Panc1 (cell line): ENCODE data around the gene GPSM1. TPM values are rescaled to one million over a fixed set of nuclear protein-coding genes. Genes with fewer than 3 reads are reported as not detected.

Source experiments
- ATAC-seq: fragments of 200-7000 bp; cut with Tn5 transposase; 2 replicates; pipeline ENCODE4 v1.9.1; 2020; ENCODE audit warnings: mild to moderate bottlenecking, moderate library complexity
- BruUV-seq: library from RNA; stranded (reverse); fragments of 400-500 nt; replicated peaks from 2 replicates; lab custom pipeline; 2021; lab: Mats Ljungman, UMichigan
- CTCF ChIA-PET: fragments of 300-600 bp; sonication (Branson Sonifier 250); formaldehyde crosslinking; loops from one replicate; lab custom pipeline; 2022; ENCODE audit warnings: antibody characterized with exemption; lab: Charles Lee
- POLR2A ChIA-PET: fragments of 300-600 bp; sonication (Branson Sonifier 250); formaldehyde crosslinking; loops from one replicate; lab custom pipeline; 2022; ENCODE audit warnings: antibody characterized with exemption; lab: Charles Lee
- DNase-seq: peaks from one replicate; pipeline ENCODE4 v3.0.0-alpha.2; 2010; ENCODE audit warnings: low read depth, low spot score
- H3K27ac ChIP-seq: 2 replicates; pipeline ENCODE4 v1.5.1; 2011; ENCODE audit warnings: mild to moderate bottlenecking, low read length, inconsistent platforms
- H3K27me3 ChIP-seq: fragments of 200-500 bp; sonication (Bioruptor generic); 2 replicates; pipeline ENCODE4 v1.6.0; 2014; ENCODE audit warnings: low read length, inconsistent platforms; ENCODE audit not compliant: control insufficient read depth, insufficient read depth
- H3K36me3 ChIP-seq: fragments of 200-500 bp; sonication (Bioruptor generic); 2 replicates; pipeline ENCODE4 v1.5.1; 2014; ENCODE audit warnings: inconsistent platforms, mild to moderate bottlenecking, low read length, moderate library complexity; ENCODE audit not compliant: control insufficient read depth, insufficient read depth
- H3K4me1 ChIP-seq: 2 replicates; pipeline ENCODE4 v1.5.1; 2011; ENCODE audit warnings: inconsistent platforms, mild to moderate bottlenecking, low read length, moderate library complexity; ENCODE audit not compliant: control insufficient read depth, insufficient read depth
- H3K4me3 ChIP-seq, 2 experiments: 2 replicates each; pipeline ENCODE4 v1.5.1; 2011 to 2012; ENCODE audit warnings: low read depth in 2 of 2, low read length in 2 of 2, mild to moderate bottlenecking in 2 of 2, inconsistent platforms in 1 of 2, moderate library complexity in 1 of 2
- H3K9me3 ChIP-seq: fragments of 200-500 bp; sonication (Bioruptor generic); 2 replicates; pipeline ENCODE4 v1.5.1; 2014; ENCODE audit warnings: low read depth, mild to moderate bottlenecking, inconsistent platforms, low read length, moderate library complexity; ENCODE audit not compliant: control insufficient read depth, insufficient read depth
- POLR2AphosphoS5 ChIP-seq: IDR thresholded peaks from 2 replicates; pipeline ENCODE4 v1.6.1; 2012; ENCODE audit warnings: mild to moderate bottlenecking, low read depth, low read length, moderate library complexity
- SIN3A ChIP-seq: IDR thresholded peaks from 2 replicates; pipeline ENCODE4 v1.6.1; 2012; ENCODE audit warnings: low read depth, mild to moderate bottlenecking, low read length, moderate library complexity, borderline replicate concordance; ENCODE audit not compliant: insufficient read depth
- TCF7L2 ChIP-seq: IDR thresholded peaks from 2 replicates; pipeline ENCODE4 v1.6.1; 2011; ENCODE audit warnings: mild to moderate bottlenecking, low read depth, low read length, inconsistent platforms
- in situ Hi-C: cut with HindIII; loops from 2 replicates; pipeline ENCODE4 v1.10.0; 2016; ENCODE audit warnings: low sequenced_read_pairs, low pct_unique_long_range_greater_than_20kb
- intact Hi-C: fragments of 100-400 bp; cut with micrococcal nuclease; formaldehyde crosslinking; loops from one replicate; pipeline ENCODE4 v1.10.0; 2022; ENCODE audit not compliant: unreplicated experiment
- total RNA-seq: library from RNA; stranded (reverse); gene quantifications from one replicate; pipeline ENCODE4 v1.2.1, GENCODE V29; 2021; ENCODE audit not compliant: unreplicated experiment
- TF ChIP-seq, protein P1 (sequence below): fragments of 450-650 bp; IDR thresholded peaks from 2 replicates; pipeline ENCODE4 v1.5.1; 2017; ENCODE audit warnings: mild to moderate bottlenecking
- TF ChIP-seq, protein P2 (sequence below), 2 experiments: IDR thresholded peaks; 2 replicates each; pipeline ENCODE4 v1.6.1; 2011 to 2012; ENCODE audit warnings: low read depth in 2 of 2, control low read depth in 1 of 2, low read length in 1 of 2, mild to moderate bottlenecking in 1 of 2, moderate library complexity in 1 of 2; ENCODE audit not compliant: insufficient read depth in 1 of 2

GPSM1 gene
- total RNA-seq, 1 experiment from 2014 or later: 14.2 TPM

DNA sequence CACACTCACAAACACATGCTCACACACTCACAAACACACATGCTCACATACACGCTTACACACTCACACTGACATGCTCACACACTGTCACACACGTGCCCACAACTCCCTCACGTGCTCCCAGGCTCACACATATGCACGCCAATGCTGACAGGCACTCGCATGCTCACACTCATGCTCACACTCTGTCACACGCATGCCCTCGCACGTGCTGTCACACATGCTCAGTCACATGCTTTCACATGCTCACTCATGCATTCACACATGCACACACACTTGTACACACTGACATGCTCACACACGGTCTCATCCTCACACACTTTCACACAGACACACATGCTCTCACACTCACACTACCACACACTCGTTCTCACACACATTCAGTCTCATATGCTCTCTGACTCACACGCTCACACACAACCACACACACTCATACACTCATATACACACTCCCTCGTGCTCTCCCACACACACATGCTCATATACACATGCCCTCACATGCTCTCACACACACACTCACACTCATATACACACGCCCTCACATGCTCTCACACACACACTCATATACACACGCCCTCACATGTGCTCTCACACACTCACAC lies 33.8 kb upstream of the GPSM1 start:
- Histone ChIP-seq H3K27ac (no peak overlapping the region), H3K4me3 (no peak overlapping the region), H3K27me3 (no peaks in the 10 kb centered on the region), H3K4me1 (peaks cover 3% of the 10 kb centered on the region; the same call in 1 of the 2 replicates), H3K36me3 (no peaks in the 10 kb centered on the region), H3K9me3 (no peaks in the 10 kb centered on the region)
- in situ Hi-C loops (no loop called here), intact Hi-C loops (no loop called here)
- no TSS peak for BruUV-seq
- ChIA-PET POLR2A (no interaction called here), CTCF (no interaction called here)
- ATAC-seq (no peak), DNase-seq (no peak)
- TF ChIP-seq, protein P1, sequence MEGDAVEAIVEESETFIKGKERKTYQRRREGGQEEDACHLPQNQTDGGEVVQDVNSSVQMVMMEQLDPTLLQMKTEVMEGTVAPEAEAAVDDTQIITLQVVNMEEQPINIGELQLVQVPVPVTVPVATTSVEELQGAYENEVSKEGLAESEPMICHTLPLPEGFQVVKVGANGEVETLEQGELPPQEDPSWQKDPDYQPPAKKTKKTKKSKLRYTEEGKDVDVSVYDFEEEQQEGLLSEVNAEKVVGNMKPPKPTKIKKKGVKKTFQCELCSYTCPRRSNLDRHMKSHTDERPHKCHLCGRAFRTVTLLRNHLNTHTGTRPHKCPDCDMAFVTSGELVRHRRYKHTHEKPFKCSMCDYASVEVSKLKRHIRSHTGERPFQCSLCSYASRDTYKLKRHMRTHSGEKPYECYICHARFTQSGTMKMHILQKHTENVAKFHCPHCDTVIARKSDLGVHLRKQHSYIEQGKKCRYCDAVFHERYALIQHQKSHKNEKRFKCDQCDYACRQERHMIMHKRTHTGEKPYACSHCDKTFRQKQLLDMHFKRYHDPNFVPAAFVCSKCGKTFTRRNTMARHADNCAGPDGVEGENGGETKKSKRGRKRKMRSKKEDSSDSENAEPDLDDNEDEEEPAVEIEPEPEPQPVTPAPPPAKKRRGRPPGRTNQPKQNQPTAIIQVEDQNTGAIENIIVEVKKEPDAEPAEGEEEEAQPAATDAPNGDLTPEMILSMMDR: no peak
- TF ChIP-seq SIN3A: no peak
- TF ChIP-seq TCF7L2: no peak
- TF ChIP-seq POLR2AphosphoS5: no peak
- TF ChIP-seq, protein P2, sequence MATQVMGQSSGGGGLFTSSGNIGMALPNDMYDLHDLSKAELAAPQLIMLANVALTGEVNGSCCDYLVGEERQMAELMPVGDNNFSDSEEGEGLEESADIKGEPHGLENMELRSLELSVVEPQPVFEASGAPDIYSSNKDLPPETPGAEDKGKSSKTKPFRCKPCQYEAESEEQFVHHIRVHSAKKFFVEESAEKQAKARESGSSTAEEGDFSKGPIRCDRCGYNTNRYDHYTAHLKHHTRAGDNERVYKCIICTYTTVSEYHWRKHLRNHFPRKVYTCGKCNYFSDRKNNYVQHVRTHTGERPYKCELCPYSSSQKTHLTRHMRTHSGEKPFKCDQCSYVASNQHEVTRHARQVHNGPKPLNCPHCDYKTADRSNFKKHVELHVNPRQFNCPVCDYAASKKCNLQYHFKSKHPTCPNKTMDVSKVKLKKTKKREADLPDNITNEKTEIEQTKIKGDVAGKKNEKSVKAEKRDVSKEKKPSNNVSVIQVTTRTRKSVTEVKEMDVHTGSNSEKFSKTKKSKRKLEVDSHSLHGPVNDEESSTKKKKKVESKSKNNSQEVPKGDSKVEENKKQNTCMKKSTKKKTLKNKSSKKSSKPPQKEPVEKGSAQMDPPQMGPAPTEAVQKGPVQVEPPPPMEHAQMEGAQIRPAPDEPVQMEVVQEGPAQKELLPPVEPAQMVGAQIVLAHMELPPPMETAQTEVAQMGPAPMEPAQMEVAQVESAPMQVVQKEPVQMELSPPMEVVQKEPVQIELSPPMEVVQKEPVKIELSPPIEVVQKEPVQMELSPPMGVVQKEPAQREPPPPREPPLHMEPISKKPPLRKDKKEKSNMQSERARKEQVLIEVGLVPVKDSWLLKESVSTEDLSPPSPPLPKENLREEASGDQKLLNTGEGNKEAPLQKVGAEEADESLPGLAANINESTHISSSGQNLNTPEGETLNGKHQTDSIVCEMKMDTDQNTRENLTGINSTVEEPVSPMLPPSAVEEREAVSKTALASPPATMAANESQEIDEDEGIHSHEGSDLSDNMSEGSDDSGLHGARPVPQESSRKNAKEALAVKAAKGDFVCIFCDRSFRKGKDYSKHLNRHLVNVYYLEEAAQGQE (IDR thresholded peaks at IDR 0.05; ENCODE audit: insufficient read depth in 1 of 2, low read depth in 2 of 2, low read length in 1 of 2): no peak

DNA sequence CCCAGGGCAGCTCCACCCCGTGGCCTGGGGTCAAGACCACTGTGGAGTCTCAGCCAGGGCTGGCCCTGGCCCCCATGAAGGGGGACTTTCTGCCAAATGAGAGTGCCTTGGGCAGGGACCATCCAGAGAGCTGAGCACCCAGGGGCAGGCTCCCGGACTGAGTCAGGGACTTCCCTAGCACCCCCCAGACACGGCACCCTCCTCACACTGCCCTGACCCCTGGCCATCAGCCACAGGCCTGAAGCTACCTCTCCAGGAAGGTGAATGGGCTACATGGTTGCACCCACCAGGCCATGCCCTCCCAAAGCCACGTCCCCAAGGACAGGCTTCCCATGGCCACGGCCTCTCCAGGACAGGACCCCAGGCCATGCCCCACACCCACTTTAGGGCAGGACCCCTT lies 32.9 kb upstream of the GPSM1 start:
- DNase-seq (no peak), ATAC-seq (no peak)
- H3K4me1 ChIP-seq: peaks cover 3% of the 10 kb centered on the region; the same call in 1 of the 2 replicates
- in situ Hi-C loops: no loop called here
- BruUV-seq: no TSS peak
- no peaks in the 10 kb centered on the region for H3K36me3 ChIP-seq
- no peaks in the 10 kb centered on the region for H3K27me3 ChIP-seq
- intact Hi-C loops: no loop called here
- no peak overlapping the region for H3K4me3 ChIP-seq
- POLR2A ChIA-PET: no interaction called here
- TF ChIP-seq TCF7L2: no peak
- TF ChIP-seq, protein P1: no peak
- no peak for TF ChIP-seq POLR2AphosphoS5
- TF ChIP-seq SIN3A: no peak
- TF ChIP-seq, protein P2 (IDR thresholded peaks at IDR 0.05; ENCODE audit: insufficient read depth in 1 of 2, low read depth in 2 of 2, low read length in 1 of 2): no peak
- H3K9me3 ChIP-seq: no peaks in the 10 kb centered on the region
- no peak overlapping the region for H3K27ac ChIP-seq
- CTCF ChIA-PET: no interaction called here
